ENCODE measurements around the gene NFIC. TPM values are rescaled to one million over a fixed set of nuclear protein-coding genes. Genes with fewer than 3 reads are reported as not detected.

The NFIC gene
- total RNA-seq (ENCODE audit: low replicate concordance), result 1.1 and 1.3 TPM in 2 replicates

GRCh38 chr19:3365836-3366752 is at the start of gene NFIC:
Gene NFIC, plus strand, starts transcription at chr19:3366583. Its CDS starts 54 bp downstream, at chr19:3366637.
- DNase-seq (ENCODE audit: low spot score), result peak; percentile 54
- Histone ChIP-seq H3K4me1 (peaks cover 20% of the 10 kb centered on the region), H3F3A (ENCODE audit: low read depth) (peaks cover 33% of the 10 kb centered on the region), H3K4me2 (peak within 1 kb of the TSS; percentile 86), H2AFZ (replicated peaks) (peak within 1 kb of the TSS; percentile 82), H3K4me3 (peak within 1 kb of the TSS; percentile 49), H3K27me3 (peaks cover 100% of the 10 kb centered on the region), H3K79me2 (ENCODE audit: low read depth) (no peaks in the 10 kb centered on the region), H3K9me3 (ENCODE audit: low read depth) (no peaks in the 10 kb centered on the region), H3K9ac (no peak within 1 kb of the TSS), H3K27ac (no peak within 1 kb of the TSS), H3K36me3 (no peaks in the 10 kb centered on the region), H4K20me1 (ENCODE audit: low read depth) (peaks cover 37% of the 10 kb centered on the region)
- peaks cover 21% of the 10 kb centered on the region for H3K4me1 Mint-ChIP-seq
- peaks cover 82% of the 10 kb centered on the region for H3K27me3 Mint-ChIP-seq (ENCODE audit: insufficient read depth, low read depth)
- H3K4me3 Mint-ChIP-seq, result peak within 1 kb of the TSS; percentile 72
- H3K36me3 Mint-ChIP-seq, result no peaks in the 10 kb centered on the region
- no peak within 1 kb of the TSS for H3K27ac Mint-ChIP-seq
- H3K9me3 Mint-ChIP-seq, result no peaks in the 10 kb centered on the region
- TF ChIP-seq EZH2 (IDR thresholded peaks at IDR 0.05) (no peak), EZH2phosphoT487 (IDR thresholded peaks at IDR 0.05) (no peak)
- TF ChIP-seq, protein P1, sequence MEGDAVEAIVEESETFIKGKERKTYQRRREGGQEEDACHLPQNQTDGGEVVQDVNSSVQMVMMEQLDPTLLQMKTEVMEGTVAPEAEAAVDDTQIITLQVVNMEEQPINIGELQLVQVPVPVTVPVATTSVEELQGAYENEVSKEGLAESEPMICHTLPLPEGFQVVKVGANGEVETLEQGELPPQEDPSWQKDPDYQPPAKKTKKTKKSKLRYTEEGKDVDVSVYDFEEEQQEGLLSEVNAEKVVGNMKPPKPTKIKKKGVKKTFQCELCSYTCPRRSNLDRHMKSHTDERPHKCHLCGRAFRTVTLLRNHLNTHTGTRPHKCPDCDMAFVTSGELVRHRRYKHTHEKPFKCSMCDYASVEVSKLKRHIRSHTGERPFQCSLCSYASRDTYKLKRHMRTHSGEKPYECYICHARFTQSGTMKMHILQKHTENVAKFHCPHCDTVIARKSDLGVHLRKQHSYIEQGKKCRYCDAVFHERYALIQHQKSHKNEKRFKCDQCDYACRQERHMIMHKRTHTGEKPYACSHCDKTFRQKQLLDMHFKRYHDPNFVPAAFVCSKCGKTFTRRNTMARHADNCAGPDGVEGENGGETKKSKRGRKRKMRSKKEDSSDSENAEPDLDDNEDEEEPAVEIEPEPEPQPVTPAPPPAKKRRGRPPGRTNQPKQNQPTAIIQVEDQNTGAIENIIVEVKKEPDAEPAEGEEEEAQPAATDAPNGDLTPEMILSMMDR (IDR thresholded peaks at IDR 0.05), result no peak

DNA sequence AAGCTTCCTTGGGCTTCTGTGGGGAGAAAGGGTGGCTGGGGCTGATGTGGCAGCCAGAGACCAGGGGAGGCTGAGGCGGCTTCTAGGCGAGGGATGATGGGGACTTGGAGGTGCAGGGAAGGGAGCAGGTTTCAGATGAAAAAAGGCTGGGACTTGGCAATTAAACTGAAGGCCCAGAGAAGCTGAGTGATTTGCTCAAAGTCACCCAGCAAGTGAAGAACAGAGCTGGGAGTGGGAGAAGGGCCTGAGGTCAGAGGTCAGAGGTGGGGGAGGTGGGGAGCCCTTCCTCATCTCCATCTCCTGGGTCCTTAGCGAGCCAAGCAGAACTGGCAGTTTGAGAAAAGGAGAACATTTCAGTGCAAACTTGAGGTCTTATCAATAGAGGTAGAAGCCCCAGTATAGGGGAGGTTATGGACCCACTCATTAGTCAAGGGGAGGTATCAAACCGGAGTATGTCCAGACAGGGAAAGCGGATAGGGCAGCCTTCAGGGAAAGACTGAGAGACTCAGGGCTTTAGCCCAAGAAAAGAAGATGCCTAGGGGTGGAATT is 49.6 kb upstream of the NFIC start:
- Histone ChIP-seq H3F3A (ENCODE audit: low read depth) (no peaks in the 10 kb centered on the region), H3K9me3 (ENCODE audit: low read depth) (no peaks in the 10 kb centered on the region), H3K9ac (no peak overlapping the region), H3K4me1 (no peaks in the 10 kb centered on the region), H2AFZ (replicated peaks) (no peak overlapping the region), H3K36me3 (no peaks in the 10 kb centered on the region), H3K4me2 (no peak overlapping the region), H3K27me3 (peaks cover 50% of the 10 kb centered on the region), H3K4me3 (no peak overlapping the region), H4K20me1 (ENCODE audit: low read depth) (no peaks in the 10 kb centered on the region), H3K79me2 (ENCODE audit: low read depth) (no peaks in the 10 kb centered on the region), H3K27ac (no peak overlapping the region)
- TF ChIP-seq, protein P1 (IDR thresholded peaks at IDR 0.05), result no peak
- no peak for TF ChIP-seq EZH2phosphoT487 (IDR thresholded peaks at IDR 0.05)
- no peak for TF ChIP-seq EZH2 (IDR thresholded peaks at IDR 0.05)
- H3K36me3 Mint-ChIP-seq, result no peaks in the 10 kb centered on the region
- H3K4me3 Mint-ChIP-seq, result peak overlapping the region; percentile 55
- no peak for DNase-seq (ENCODE audit: low spot score)
- peaks cover 21% of the 10 kb centered on the region for H3K27me3 Mint-ChIP-seq (ENCODE audit: insufficient read depth, low read depth)
- no peaks in the 10 kb centered on the region for H3K9me3 Mint-ChIP-seq
- no peaks in the 10 kb centered on the region for H3K4me1 Mint-ChIP-seq
- H3K27ac Mint-ChIP-seq, result peak overlapping the region; percentile 42

DNA sequence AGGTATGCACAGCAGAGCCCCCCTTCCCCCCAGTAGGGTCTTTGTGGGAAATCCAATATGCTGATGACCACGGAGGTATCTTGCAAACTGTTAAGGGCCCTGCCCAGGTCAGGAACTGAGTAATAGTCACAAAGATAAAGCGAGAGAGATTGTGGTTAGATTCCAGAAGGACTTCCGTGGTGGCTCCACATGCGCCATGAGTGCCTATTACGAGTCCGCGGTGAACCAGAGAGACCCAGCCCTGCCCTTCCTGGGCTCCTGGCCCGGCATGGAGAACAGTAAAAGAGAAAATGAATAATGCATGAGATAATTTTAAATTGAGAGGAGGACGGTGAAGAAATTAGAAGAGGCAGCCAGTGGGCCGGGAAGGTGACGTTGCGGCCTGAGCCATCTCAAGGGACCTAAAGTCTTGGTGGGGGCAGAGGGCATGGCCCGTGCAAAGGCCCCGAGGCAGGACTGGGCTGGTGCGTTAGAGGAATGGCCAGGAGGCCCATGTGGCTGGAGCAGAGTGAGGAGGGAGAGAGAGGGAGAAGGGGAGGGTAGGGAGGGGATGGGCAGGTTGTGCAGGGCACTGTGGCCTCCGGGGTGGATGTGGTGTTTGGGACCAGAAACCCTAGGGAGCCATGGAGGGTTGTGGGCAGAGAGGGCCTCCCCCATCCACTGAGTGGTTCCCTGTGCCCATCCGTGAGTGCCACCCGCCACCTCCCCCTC is 46.6 kb upstream of the NFIC start:
- peaks cover 38% of the 10 kb centered on the region for H3K27me3 ChIP-seq
- Mint-ChIP-seq H3K27me3 (ENCODE audit: insufficient read depth, low read depth) (peaks cover 22% of the 10 kb centered on the region), H3K4me3 (no peak overlapping the region), H3K27ac (no peak overlapping the region), H3K9me3 (no peaks in the 10 kb centered on the region), H3K4me1 (no peaks in the 10 kb centered on the region), H3K36me3 (no peaks in the 10 kb centered on the region)
- no peaks in the 10 kb centered on the region for H3K79me2 ChIP-seq (ENCODE audit: low read depth)
- no peak overlapping the region for H2AFZ ChIP-seq (replicated peaks)
- no peak overlapping the region for H3K4me2 ChIP-seq
- no peak for DNase-seq (ENCODE audit: low spot score)
- no peaks in the 10 kb centered on the region for H3K9me3 ChIP-seq (ENCODE audit: low read depth)
- no peaks in the 10 kb centered on the region for H4K20me1 ChIP-seq (ENCODE audit: low read depth)
- H3K27ac ChIP-seq, result no peak overlapping the region
- no peaks in the 10 kb centered on the region for H3F3A ChIP-seq (ENCODE audit: low read depth)
- no peak overlapping the region for H3K9ac ChIP-seq
- no peak overlapping the region for H3K4me3 ChIP-seq
- TF ChIP-seq EZH2 (IDR thresholded peaks at IDR 0.05) (no peak), EZH2phosphoT487 (IDR thresholded peaks at IDR 0.05) (no peak)
- TF ChIP-seq, protein P1 (IDR thresholded peaks at IDR 0.05), result no peak
- no peaks in the 10 kb centered on the region for H3K36me3 ChIP-seq
- no peaks in the 10 kb centered on the region for H3K4me1 ChIP-seq

All from neural progenitor cell (in vitro differentiated cells).